Activated CD4-positive, alpha-beta T cell treated with anti-CD3 and anti-CD28 coated beads for 36 hours (primary cell): ENCODE results near the gene TMEM212. TPM values are rescaled to one million over a fixed set of nuclear protein-coding genes. Genes with fewer than 3 reads are reported as not detected.
"Not testable (repeated sequence)": the region's sequence is repeated elsewhere in the genome, so short reads cannot be mapped to it uniquely, and the experiment has no call there.

ENCODE experiments used
- ATAC-seq: fragments of 200-7000 bp; cut with Tn5 transposase; one replicate; pipeline ENCODE4 v1.10.0; 2021; ENCODE audit warnings: mild to moderate bottlenecking, moderate library complexity
- CTCF ChIA-PET: fragments of 350-600 bp; sonication (Branson Sonifier 250); formaldehyde crosslinking; loops from one replicate; lab custom pipeline; 2021; ENCODE audit warnings: antibody characterized with exemption; lab: Charles Lee
- POLR2A ChIA-PET: fragments of 350-600 bp; sonication (Branson Sonifier 250); formaldehyde crosslinking; loops from one replicate; lab custom pipeline; 2021; ENCODE audit warnings: antibody characterized with exemption, inconsistent platforms; lab: Charles Lee
- DNase-seq: peaks from one replicate; pipeline ENCODE4 v3.0.0-alpha.2; 2020
- H3K27ac Mint-ChIP-seq: one replicate; pipeline ENCODE4 v1.8.0; 2021; ENCODE audit warnings: mixed read lengths
- H3K27me3 Mint-ChIP-seq: one replicate; pipeline ENCODE4 v1.8.0; 2021; ENCODE audit warnings: mixed read lengths
- H3K36me3 Mint-ChIP-seq: one replicate; pipeline ENCODE4 v1.8.0; 2021; ENCODE audit warnings: low read depth, mixed read lengths
- H3K4me1 Mint-ChIP-seq: one replicate; pipeline ENCODE4 v1.8.0; 2021; ENCODE audit warnings: mixed read lengths
- H3K4me3 Mint-ChIP-seq: one replicate; pipeline ENCODE4 v1.8.0; 2021; ENCODE audit warnings: mild to moderate bottlenecking, moderate library complexity, mixed read lengths
- H3K9me3 Mint-ChIP-seq: one replicate; pipeline ENCODE4 v1.8.0; 2021; ENCODE audit warnings: low read depth, mixed read lengths
- intact Hi-C, 2 experiments: fragments of 100-400 bp; cut with DNase I in 1 of 2; cut with micrococcal nuclease in 1 of 2; formaldehyde crosslinking; loops; one replicate each; pipeline versions ENCODE4 v1.14.2 to v1.15.1; 2022 to 2024; cut with DNase I, micrococcal nuclease
- total RNA-seq, 2 experiments: library from RNA; stranded (reverse); gene quantifications; one replicate each; pipeline ENCODE4 v1.2.3, GENCODE V29; 2021

TMEM212 gene
- total RNA-seq, 2 experiments from 2014 or later: not detected

DNA sequence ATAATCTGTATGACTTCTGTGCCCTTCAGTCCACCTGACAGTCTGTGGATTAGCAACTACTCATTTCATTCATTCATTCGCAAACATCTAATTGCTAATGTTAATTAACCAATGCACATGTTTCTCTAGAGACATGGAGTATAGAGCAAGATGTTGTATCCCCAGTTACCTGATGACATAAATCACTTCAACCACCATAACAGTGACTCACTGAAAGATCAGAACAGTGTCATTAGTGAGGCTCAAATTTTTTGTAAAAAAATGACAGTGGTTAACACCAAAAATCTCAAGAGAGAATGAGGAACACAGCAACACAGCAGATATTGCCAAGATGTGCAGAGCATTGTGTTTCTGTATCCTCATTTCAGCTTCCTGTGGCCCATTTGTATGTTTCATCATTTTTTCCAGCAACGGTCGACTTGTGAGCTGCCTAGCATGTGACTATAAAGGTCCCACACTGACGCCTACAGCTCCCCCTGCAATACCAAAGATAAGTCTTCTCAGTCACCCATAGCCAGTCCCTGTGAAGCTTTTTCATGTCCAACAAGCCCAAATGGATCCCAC is 29.2 kb upstream of the TMEM212 start:
- DNase-seq (peak; percentile 39), ATAC-seq (peak; percentile 62)
- ChIA-PET CTCF (interaction anchor here (0.6 to 0.7 kb wide), 2 partner anchors 33 to 672 kb away, joined by 3 to 4 read pairs; no protein-coding TSS in a partner anchor), POLR2A (no interaction called here)
- Mint-ChIP-seq H3K4me1 (peaks cover 21% of the 10 kb centered on the region), H3K27ac (no peak overlapping the region), H3K27me3 (peaks cover 34% of the 10 kb centered on the region), H3K4me3 (no peak overlapping the region), H3K36me3 (no peaks in the 10 kb centered on the region), H3K9me3 (peaks cover 2% of the 10 kb centered on the region)
- intact Hi-C loops: no loop called here

DNA sequence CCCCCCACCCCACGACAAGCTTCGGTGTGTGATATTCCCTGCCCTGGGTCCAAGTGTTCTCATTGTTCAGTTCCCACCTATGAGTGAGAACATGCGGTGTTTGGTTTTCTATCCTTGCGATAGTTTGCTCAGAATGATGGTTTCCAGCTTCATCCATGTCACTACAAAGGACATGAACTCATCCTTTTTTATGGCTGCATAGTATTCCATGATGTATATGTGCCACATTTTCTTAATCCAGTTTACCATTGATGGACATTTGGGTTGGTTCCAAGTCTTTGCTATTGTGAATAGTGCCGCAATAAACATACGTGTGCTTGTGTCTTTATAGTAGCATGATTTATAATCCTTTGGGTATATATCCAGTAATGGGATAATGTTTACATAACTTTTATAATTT is 28.5 kb upstream of the TMEM212 start:
- ATAC-seq, POLR2A ChIA-PET, H3K9me3 Mint-ChIP-seq, intact Hi-C loops, DNase-seq, CTCF ChIA-PET, H3K27ac Mint-ChIP-seq, H3K36me3 Mint-ChIP-seq, H3K4me3 Mint-ChIP-seq: not testable (repeated sequence)
- peaks cover 27% of the 10 kb centered on the region for H3K27me3 Mint-ChIP-seq
- H3K4me1 Mint-ChIP-seq: peaks cover 15% of the 10 kb centered on the region

DNA sequence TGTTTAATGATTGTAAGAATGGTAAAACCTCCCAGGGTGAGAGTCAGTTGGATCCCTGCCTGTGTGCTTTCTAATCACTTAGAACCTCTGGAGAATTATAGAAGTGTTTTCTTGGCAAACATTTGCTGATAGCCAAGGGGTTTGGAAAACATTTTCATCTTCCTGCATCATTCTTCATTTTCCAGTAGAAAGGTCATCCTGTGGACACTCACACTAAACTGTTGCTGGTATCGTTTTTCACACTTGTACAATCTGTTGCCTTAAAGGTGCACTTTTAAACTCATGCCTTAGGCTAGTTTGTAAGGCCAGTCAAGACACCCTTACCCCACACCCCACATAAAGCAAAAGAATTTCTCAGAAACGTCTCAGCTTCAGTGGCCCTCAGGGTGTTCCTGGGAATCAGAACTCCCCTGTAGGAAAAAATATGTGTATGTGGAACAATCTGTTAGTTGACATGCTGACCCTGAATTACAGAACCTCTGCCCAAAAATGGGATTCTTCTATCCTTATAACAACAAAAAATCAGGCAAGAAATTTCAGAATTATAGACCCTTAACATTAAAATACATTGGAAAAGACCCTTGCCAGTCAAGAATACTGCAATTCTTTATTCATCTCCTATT is 27.1 kb upstream of the TMEM212 start:
- intact Hi-C loops: no loop called here
- POLR2A ChIA-PET: no interaction called here

DNA sequence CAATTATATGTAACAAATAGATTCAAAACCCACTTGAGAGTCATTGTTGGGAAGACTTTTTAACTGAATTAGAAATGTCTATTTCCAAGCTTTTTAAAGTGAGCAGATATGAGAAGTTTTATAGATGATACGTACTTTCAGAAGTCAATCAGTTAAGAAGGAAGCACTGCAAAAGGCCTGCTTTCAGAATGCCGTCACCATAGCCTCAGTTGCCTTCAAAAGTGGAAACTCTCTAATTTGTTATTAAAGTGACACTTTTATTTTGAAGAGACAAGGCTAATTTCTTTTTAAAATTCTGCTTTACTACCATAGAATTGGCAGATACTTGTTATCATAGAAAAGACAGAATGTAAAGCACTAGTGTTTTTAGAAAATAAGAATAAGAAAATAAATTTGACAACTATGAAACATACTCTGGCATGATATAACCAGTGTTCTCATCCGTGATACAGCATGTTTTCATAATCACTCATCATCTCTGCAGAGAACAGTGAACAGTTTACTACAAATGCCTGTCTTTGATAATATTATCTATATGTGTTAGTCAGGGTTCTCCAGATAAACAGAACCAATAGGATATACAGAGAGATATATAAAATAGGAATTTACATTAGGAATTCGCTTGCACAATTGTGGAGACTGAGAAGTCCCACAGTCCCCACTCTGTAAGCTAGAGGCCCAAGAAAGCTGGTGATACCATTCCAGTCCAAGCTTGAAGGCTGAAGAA is 25.9 kb upstream of the TMEM212 start:
- DNase-seq: no peak
- POLR2A ChIA-PET: no interaction called here
- Mint-ChIP-seq H3K27ac (no peak overlapping the region), H3K27me3 (peaks cover 14% of the 10 kb centered on the region), H3K36me3 (no peaks in the 10 kb centered on the region), H3K4me3 (no peak overlapping the region), H3K9me3 (peaks cover 2% of the 10 kb centered on the region), H3K4me1 (peaks cover 18% of the 10 kb centered on the region)
- CTCF ChIA-PET: no interaction called here
- no peak for ATAC-seq
- intact Hi-C loops: no loop called here

More for the DNA sequence above, 27.1 kb upstream of the TMEM212 start:
- ATAC-seq (no peak), DNase-seq (no peak)
- Mint-ChIP-seq H3K27ac (no peak overlapping the region), H3K36me3 (no peaks in the 10 kb centered on the region), H3K4me1 (peaks cover 11% of the 10 kb centered on the region), H3K4me3 (no peak overlapping the region), H3K9me3 (peaks cover 2% of the 10 kb centered on the region), H3K27me3 (peaks cover 20% of the 10 kb centered on the region)
- CTCF ChIA-PET: no interaction called here

DNA sequence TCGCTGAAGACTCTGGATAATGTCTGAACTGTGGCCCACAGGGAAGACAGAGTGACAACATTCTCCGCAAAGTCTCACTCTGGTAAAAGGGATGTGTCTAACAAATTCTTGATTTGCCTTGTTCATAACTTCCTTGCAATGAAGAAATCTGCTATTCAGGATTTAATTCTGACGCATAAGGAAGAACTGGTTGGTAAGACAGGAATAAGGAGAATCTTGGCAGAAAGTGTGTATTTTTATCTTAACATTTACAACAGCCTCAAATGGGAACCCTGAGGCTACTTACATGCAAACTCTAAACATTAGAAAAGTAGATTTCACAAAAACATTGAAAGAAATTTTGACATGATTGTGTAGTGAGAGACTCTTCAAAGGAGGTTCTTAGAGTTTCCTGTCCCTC is 22.1 kb upstream of the TMEM212 start:
- Mint-ChIP-seq H3K4me1 (peaks cover 7% of the 10 kb centered on the region), H3K27me3 (peaks cover 8% of the 10 kb centered on the region), H3K36me3 (no peaks in the 10 kb centered on the region), H3K27ac (no peak overlapping the region), H3K9me3 (no peaks in the 10 kb centered on the region), H3K4me3 (no peak overlapping the region)
- CTCF ChIA-PET: no interaction called here
- intact Hi-C loops: no loop called here
- POLR2A ChIA-PET: no interaction called here
- DNase-seq: no peak
- no peak for ATAC-seq

DNA sequence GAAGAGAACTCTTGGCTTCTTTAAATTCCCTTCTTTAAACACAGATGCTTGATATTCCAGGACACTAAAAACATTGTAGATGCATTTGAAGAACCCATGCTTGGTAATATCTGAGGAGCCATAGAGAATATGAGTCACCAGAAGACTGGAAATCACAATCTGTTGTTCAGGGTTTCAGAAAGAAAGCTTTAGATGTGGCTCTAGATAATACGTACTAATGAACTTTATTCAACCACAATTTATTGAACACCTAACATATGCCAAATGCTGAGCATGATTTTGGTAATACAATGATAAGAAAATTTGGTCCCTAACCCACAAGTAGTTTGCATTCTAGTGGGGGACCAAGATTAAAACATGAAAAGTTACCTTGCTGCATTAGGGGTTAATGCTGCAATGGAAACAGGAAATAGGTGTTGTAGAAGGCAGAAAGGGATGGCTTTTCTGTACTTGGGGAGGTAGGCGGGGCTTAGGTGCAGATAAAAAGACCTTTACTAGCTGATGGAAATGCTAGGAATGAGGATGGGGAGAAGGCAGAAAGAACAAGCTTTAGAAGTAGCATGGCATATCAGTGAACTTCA is 21.3 kb upstream of the TMEM212 start:
- peak; percentile 19 for ATAC-seq
- no peaks in the 10 kb centered on the region for H3K36me3 Mint-ChIP-seq
- POLR2A ChIA-PET: no interaction called here
- no peak for DNase-seq
- intact Hi-C loops: no loop called here
- CTCF ChIA-PET: interaction anchor here (0.6 to 1.2 kb wide), 2 partner anchors 9 to 12 kb away, joined by 3 to 4 read pairs; no protein-coding TSS in a partner anchor
- no peak overlapping the region for H3K4me3 Mint-ChIP-seq
- peaks cover 6% of the 10 kb centered on the region for H3K27me3 Mint-ChIP-seq
- no peaks in the 10 kb centered on the region for H3K9me3 Mint-ChIP-seq
- H3K4me1 Mint-ChIP-seq: peaks cover 7% of the 10 kb centered on the region
- no peak overlapping the region for H3K27ac Mint-ChIP-seq

DNA sequence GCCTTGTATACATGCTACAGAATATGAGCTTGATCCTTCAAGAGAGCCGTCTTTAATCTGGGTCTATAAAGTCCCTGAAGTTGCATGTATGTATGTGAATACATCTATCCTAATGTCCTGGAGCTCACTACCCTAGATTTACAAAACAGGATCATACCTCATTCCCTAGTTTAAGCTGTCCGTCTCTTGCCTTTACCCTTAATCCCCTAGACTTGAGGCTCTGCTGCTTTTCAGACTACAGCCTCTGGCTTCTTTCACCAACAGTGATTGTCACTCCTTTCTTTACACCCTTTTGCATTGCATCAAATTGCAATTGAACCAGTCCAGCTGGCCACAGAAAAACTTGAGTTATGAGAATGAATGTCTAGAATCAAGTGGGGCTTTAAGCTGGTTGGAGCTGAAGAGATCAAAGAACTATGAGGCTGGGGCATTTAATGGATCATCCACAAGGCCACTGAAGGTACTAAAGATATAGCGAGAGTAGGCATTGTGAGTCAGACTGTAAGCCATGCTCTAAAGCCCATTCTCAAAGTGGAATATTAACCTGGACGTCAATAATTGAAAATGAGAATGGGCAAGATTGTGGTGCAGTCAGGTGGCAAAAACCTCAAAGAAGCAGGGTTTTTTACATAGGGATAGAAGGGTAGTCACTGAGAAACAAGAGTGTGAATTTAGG is 20.6 kb upstream of the TMEM212 start:
- ChIA-PET POLR2A (no interaction called here), CTCF (interaction anchor here (1.2 kb wide), 1 partner anchor 11 kb away, joined by 4 read pairs; no protein-coding TSS in a partner anchor)
- intact Hi-C loops: no loop called here
- no peak for DNase-seq
- peaks cover 7% of the 10 kb centered on the region for H3K4me1 Mint-ChIP-seq
- no peak overlapping the region for H3K4me3 Mint-ChIP-seq
- H3K36me3 Mint-ChIP-seq: no peaks in the 10 kb centered on the region
- H3K27me3 Mint-ChIP-seq: peaks cover 9% of the 10 kb centered on the region
- no peak for ATAC-seq
- H3K27ac Mint-ChIP-seq: no peak overlapping the region
- H3K9me3 Mint-ChIP-seq: no peaks in the 10 kb centered on the region

DNA sequence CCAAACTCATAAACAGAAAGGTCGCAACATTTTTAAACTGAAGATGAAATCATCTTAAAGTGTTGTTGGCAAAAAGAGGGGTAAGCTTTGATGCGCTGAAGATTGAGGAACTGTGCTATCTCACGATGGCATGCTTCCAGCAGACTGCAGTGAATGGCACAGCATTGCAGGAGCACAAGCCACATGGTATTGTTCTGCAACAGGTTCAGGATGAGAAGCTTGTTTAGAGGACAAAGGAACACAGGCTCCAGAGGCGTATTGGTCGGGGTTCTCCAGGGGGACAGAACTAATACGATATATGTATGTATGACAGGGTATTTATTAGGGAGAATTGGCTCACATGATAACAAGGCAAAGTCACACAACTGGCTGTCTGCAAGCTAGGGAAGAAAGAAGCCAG is 19.0 kb upstream of the TMEM212 start:
- Mint-ChIP-seq H3K9me3 (no peaks in the 10 kb centered on the region), H3K27ac (no peak overlapping the region), H3K4me3 (no peak overlapping the region), H3K36me3 (no peaks in the 10 kb centered on the region), H3K4me1 (peaks cover 12% of the 10 kb centered on the region), H3K27me3 (peaks cover 11% of the 10 kb centered on the region)
- intact Hi-C loops: no loop called here
- no peak for ATAC-seq
- CTCF ChIA-PET: no interaction called here
- POLR2A ChIA-PET: no interaction called here
- DNase-seq: no peak

DNA sequence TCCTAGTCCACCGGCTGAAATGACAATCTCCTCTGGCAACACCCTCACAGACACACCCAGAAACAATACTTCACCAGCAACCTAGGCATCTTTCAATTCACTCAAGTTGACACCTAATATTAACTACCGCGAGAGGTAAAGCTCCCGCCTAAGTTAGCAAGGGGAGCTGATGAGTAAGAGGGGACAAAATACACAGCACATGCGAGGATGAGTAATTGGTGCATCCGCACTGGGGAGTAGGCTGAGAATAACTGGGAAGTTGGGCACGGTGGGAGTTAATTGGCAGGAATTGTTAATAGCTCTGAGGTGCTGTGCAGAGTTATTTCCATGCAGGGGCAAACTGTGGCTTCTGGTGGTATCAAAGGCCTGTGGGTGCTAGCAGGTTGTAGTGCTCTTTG is 18.3 kb upstream of the TMEM212 start:
- Mint-ChIP-seq H3K27ac (no peak overlapping the region), H3K9me3 (no peaks in the 10 kb centered on the region), H3K27me3 (peaks cover 11% of the 10 kb centered on the region), H3K4me3 (no peak overlapping the region), H3K36me3 (no peaks in the 10 kb centered on the region), H3K4me1 (peaks cover 12% of the 10 kb centered on the region)
- intact Hi-C loops: no loop called here
- DNase-seq (no peak), ATAC-seq (no peak)
- CTCF ChIA-PET: no interaction called here
- POLR2A ChIA-PET: no interaction called here

DNA sequence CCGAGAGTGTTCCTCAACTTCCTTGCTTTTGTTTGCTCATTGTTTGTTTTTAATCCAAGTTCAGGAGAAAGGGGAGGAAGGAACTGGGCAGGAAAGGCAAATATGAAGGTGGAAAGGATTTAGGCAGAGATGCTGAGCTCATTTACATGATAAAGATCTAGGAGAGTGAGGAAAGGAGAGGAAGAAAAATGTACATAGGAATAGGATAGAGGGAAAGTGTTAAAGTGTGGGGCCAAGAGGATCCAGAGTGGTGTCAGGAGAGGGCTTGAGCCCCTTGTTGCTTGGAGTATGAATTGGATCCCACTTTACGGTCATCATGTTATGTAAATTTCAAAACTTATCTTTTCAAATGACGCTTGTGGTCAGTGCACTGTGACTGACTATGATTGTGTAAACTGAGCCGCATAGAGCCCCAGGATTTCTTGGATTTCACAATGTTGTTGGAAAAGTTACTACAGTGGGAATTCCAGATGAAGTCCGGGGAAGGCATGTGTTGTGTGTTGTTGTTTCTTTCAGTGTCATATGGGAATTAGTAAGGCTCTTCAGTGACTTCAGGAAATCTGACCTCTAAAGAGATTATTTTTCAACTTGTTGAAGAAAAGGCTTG is 17.8 kb upstream of the TMEM212 start:
- H3K4me3 Mint-ChIP-seq: no peak overlapping the region
- no peaks in the 10 kb centered on the region for H3K36me3 Mint-ChIP-seq
- H3K27ac Mint-ChIP-seq: no peak overlapping the region
- ATAC-seq (no peak), DNase-seq (no peak)
- H3K4me1 Mint-ChIP-seq: peaks cover 12% of the 10 kb centered on the region
- H3K9me3 Mint-ChIP-seq: no peaks in the 10 kb centered on the region
- POLR2A ChIA-PET: no interaction called here
- H3K27me3 Mint-ChIP-seq: peaks cover 11% of the 10 kb centered on the region
- CTCF ChIA-PET: no interaction called here
- intact Hi-C loops: no loop called here

DNA sequence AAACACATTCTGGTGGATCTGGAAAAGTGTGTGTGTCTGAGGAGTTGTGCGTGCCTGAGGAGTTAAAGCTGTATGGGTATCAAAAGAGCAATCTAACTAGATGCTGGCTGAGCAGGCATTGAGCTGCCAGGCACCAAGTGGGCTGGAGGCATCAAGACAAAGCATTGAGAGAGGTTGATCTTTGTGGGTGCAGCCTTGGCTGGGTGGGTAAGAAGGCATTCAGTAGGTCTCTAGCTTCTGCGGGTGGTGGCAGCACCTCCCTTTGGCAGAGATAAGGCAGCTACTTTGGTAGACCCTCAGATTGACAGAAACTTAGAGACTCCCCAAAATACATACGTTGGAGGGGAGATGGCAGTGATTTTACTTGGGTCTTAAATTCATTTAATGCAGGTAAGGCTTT is 15.8 kb upstream of the TMEM212 start:
- no peak for DNase-seq
- H3K4me1 Mint-ChIP-seq: peaks cover 5% of the 10 kb centered on the region
- ChIA-PET POLR2A (no interaction called here), CTCF (interaction anchor here (0.6 to 1.3 kb wide), 3 partner anchors 8 to 127 kb away, joined by 3 read pairs; no protein-coding TSS in a partner anchor)
- no peak for ATAC-seq
- H3K27me3 Mint-ChIP-seq: peaks cover 11% of the 10 kb centered on the region
- intact Hi-C loops: no loop called here
- H3K27ac Mint-ChIP-seq: no peak overlapping the region
- H3K9me3 Mint-ChIP-seq: no peaks in the 10 kb centered on the region
- no peaks in the 10 kb centered on the region for H3K36me3 Mint-ChIP-seq
- no peak overlapping the region for H3K4me3 Mint-ChIP-seq
